Measurements from ENCODE around the gene DPRX.

DNA sequence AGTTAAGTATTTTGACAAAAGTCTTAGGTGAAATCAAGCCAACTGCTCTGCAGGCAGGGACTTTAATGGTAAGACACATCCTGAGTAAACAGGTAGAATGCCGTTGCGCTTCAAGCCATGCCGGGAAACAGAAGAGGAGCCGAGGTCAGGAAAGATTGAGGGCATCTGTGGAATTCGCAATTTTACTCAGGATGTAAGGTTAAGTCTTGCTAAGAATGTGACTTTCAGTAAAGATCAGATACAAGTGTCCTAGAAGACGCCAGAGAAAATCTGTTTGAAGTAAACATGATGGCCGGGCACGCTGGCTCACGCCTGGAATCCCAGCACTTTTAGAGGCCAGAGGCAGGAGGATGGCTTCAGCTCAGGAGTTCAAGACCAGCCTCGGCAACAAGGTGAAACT, 33.4 kb upstream of the DPRX start:
- TF ChIP-seq POLR2A (IDR thresholded peaks at IDR 0.05) (no peak), POLR2AphosphoS5 (IDR thresholded peaks at IDR 0.05) (peak; percentile 19)
- TF ChIP-seq, protein P1, sequence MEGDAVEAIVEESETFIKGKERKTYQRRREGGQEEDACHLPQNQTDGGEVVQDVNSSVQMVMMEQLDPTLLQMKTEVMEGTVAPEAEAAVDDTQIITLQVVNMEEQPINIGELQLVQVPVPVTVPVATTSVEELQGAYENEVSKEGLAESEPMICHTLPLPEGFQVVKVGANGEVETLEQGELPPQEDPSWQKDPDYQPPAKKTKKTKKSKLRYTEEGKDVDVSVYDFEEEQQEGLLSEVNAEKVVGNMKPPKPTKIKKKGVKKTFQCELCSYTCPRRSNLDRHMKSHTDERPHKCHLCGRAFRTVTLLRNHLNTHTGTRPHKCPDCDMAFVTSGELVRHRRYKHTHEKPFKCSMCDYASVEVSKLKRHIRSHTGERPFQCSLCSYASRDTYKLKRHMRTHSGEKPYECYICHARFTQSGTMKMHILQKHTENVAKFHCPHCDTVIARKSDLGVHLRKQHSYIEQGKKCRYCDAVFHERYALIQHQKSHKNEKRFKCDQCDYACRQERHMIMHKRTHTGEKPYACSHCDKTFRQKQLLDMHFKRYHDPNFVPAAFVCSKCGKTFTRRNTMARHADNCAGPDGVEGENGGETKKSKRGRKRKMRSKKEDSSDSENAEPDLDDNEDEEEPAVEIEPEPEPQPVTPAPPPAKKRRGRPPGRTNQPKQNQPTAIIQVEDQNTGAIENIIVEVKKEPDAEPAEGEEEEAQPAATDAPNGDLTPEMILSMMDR (IDR thresholded peaks at IDR 0.05), result no peak

All from prostate gland (tissue), 2 donors.